Smooth muscle cell (in vitro differentiated cells): ENCODE data around the gene MSRB3. TPM values are rescaled to one million over a fixed set of nuclear protein-coding genes. Genes with fewer than 3 reads are reported as not detected.

Experiments
- DNase-seq: peaks from one replicate; lab custom pipeline; 2025; ENCODE audit not compliant: unreplicated experiment; lab: John Stamatoyannopoulos, UW
- H2AFZ ChIP-seq: fragments of 200-600 bp; sonication (generic); 2 replicates; pipeline ENCODE4 v1.6.0; 2016; ENCODE audit warnings: antibody characterized with exemption, low read depth, mild to moderate bottlenecking
- H3F3A ChIP-seq: fragments of 200-600 bp; sonication (generic); 2 replicates; pipeline ENCODE4 v1.6.0; 2017; ENCODE audit warnings: antibody characterized with exemption, low read depth
- H3K27ac ChIP-seq: fragments of 200-600 bp; sonication (generic); 2 replicates; pipeline ENCODE4 v1.5.1; 2016; ENCODE audit warnings: low read depth, mild to moderate bottlenecking
- H3K27me3 ChIP-seq: fragments of 200-600 bp; sonication (generic); 2 replicates; pipeline ENCODE4 v1.6.1; 2016; ENCODE audit warnings: low read depth, mild to moderate bottlenecking
- H3K36me3 ChIP-seq: fragments of 200-600 bp; sonication (generic); 2 replicates; pipeline ENCODE4 v1.5.1; 2016; ENCODE audit warnings: low read depth
- H3K4me1 ChIP-seq: fragments of 200-600 bp; sonication (generic); 2 replicates; pipeline ENCODE4 v1.5.1; 2016; ENCODE audit warnings: low read depth
- H3K4me2 ChIP-seq: fragments of 200-600 bp; sonication (generic); 2 replicates; pipeline ENCODE4 v1.6.0; 2016; ENCODE audit warnings: mild to moderate bottlenecking
- H3K4me3 ChIP-seq: fragments of 200-600 bp; sonication (generic); 2 replicates; pipeline ENCODE4 v1.5.1; 2016; ENCODE audit warnings: mild to moderate bottlenecking
- H3K79me2 ChIP-seq: fragments of 200-600 bp; sonication (generic); 2 replicates; pipeline ENCODE4 v1.6.0; 2016; ENCODE audit warnings: low read depth, mild to moderate bottlenecking
- H3K9ac ChIP-seq: fragments of 200-600 bp; sonication (generic); 2 replicates; pipeline ENCODE4 v1.6.0; 2016; ENCODE audit warnings: low read depth
- H3K9me3 ChIP-seq: fragments of 200-600 bp; sonication (generic); replicated peaks from 2 replicates; pipeline ENCODE4 v1.5.1; 2016; ENCODE audit warnings: low read depth
- H4K20me1 ChIP-seq: fragments of 200-600 bp; sonication (generic); 2 replicates; pipeline ENCODE4 v1.6.0; 2016; ENCODE audit warnings: low read depth
- CTCF ChIP-seq: fragments of 200-600 bp; sonication (generic); IDR thresholded peaks from 2 replicates; pipeline ENCODE4 v1.5.1; 2017; ENCODE audit warnings: borderline replicate concordance, mild to moderate bottlenecking, antibody characterized with exemption; ENCODE audit not compliant: insufficient read depth, poor library complexity, severe bottlenecking
- WGBS: methylation state at CpG from one replicate; pipeline ENCODE4 v1.1.7; 2016; ENCODE audit warnings: low lambda C conversion rate; 5-methylcytosine and 5-hydroxymethylcytosine counted together
- polyA plus RNA-seq: library from polyadenylated mRNA; unstranded; fragments of >200 nt; fragmentation: Nextera tagmentation; extraction: Ambion mirVana; gene quantifications from 2 replicates; pipeline ENCODE4 v1.2.1, GENCODE V29; 2016
- total RNA-seq: library from RNA; depleted of rRNA; stranded (reverse); fragments of >200 nt; gene quantifications from 2 replicates; pipeline ENCODE4 v1.2.3, GENCODE V29; 2014

Gene MSRB3
- total and polyA plus RNA-seq, 2 experiments from 2014 or later, result 63.1 to 107 TPM

- Histone ChIP-seq H2AFZ (no peak overlapping the region), H3K27me3 (no peaks in the 10 kb centered on the region), H3K4me1 (no peaks in the 10 kb centered on the region), H3K9ac (no peak overlapping the region), H3K4me2 (no peak overlapping the region), H3K79me2 (no peaks in the 10 kb centered on the region), H3K4me3 (no peak overlapping the region), H3K36me3 (no peaks in the 10 kb centered on the region), H3K27ac (no peak overlapping the region), H3F3A (no peaks in the 10 kb centered on the region), H3K9me3 (no peaks in the 10 kb centered on the region), H4K20me1 (no peaks in the 10 kb centered on the region)
- 92% methylated on average over 3 of the region's 3 CpGs for WGBS
- TF ChIP-seq CTCF, result no peak
- DNase-seq, result no peak
Measured at GRCh38 chr12:65266408-65266807, 12.1 kb upstream of the MSRB3 start.

- no peak overlapping the region for H3K9ac ChIP-seq
- no peaks in the 10 kb centered on the region for H3K4me1 ChIP-seq
- H3F3A ChIP-seq, result no peaks in the 10 kb centered on the region
- no peak overlapping the region for H3K27ac ChIP-seq
- no peak overlapping the region for H3K4me2 ChIP-seq
- no peak overlapping the region for H2AFZ ChIP-seq
- no peaks in the 10 kb centered on the region for H3K27me3 ChIP-seq
- DNase-seq, result no peak
- no peaks in the 10 kb centered on the region for H3K36me3 ChIP-seq
- no peaks in the 10 kb centered on the region for H3K79me2 ChIP-seq
- no peak overlapping the region for H3K4me3 ChIP-seq
- WGBS, result 100% methylated on average over 1 of the region's 1 CpG
- no peak for TF ChIP-seq CTCF
- no peaks in the 10 kb centered on the region for H3K9me3 ChIP-seq
- no peaks in the 10 kb centered on the region for H4K20me1 ChIP-seq
Measured at GRCh38 chr12:65269603-65270002, 8.9 kb upstream of the MSRB3 start.

- H3K79me2 ChIP-seq, result peaks cover 11% of the 10 kb centered on the region
- no peak for DNase-seq
- no peak overlapping the region for H3K4me2 ChIP-seq
- H3K4me3 ChIP-seq, result no peak overlapping the region
- H2AFZ ChIP-seq, result no peak overlapping the region
- no peaks in the 10 kb centered on the region for H3K9me3 ChIP-seq
- TF ChIP-seq CTCF, result no peak
- H3K9ac ChIP-seq, result no peak overlapping the region
- no peaks in the 10 kb centered on the region for H3K36me3 ChIP-seq
- no peaks in the 10 kb centered on the region for H3K27me3 ChIP-seq
- H3F3A ChIP-seq, result no peaks in the 10 kb centered on the region
- H3K4me1 ChIP-seq, result peaks cover 2% of the 10 kb centered on the region
- WGBS, result 91% methylated on average over 7 of the region's 7 CpGs
- H4K20me1 ChIP-seq, result peaks cover 2% of the 10 kb centered on the region
- H3K27ac ChIP-seq, result no peak overlapping the region
Measured at GRCh38 chr12:65274602-65275272, 3.7 kb upstream of the MSRB3 start.

GRCh38 chr12:65275627-65276026, 2.9 kb upstream of the MSRB3 start:
- H3K4me3 ChIP-seq, result no peak overlapping the region
- no peak for DNase-seq
- no peak for TF ChIP-seq CTCF
- no peaks in the 10 kb centered on the region for H3F3A ChIP-seq
- peaks cover 11% of the 10 kb centered on the region for H4K20me1 ChIP-seq
- H2AFZ ChIP-seq, result no peak overlapping the region
- H3K79me2 ChIP-seq, result peaks cover 20% of the 10 kb centered on the region
- H3K27me3 ChIP-seq, result no peaks in the 10 kb centered on the region
- no peak overlapping the region for H3K9ac ChIP-seq
- H3K4me1 ChIP-seq, result peaks cover 6% of the 10 kb centered on the region
- H3K27ac ChIP-seq, result no peak overlapping the region
- H3K4me2 ChIP-seq, result no peak overlapping the region
- H3K36me3 ChIP-seq, result no peaks in the 10 kb centered on the region
- WGBS, result 87% methylated on average over 3 of the region's 3 CpGs
- H3K9me3 ChIP-seq, result no peaks in the 10 kb centered on the region
